Colonic mucosa (tissue), 4 donors: ENCODE data around the gene INSM2. TPM values are rescaled to one million over a fixed set of nuclear protein-coding genes. Genes with fewer than 3 reads are reported as not detected.
A peak's percentile ranks its signal among the peaks of the same experiment; 100 is the strongest.

ENCODE experiments used
- DNase-seq: peaks from one replicate; pipeline ENCODE4 v3.0.0-alpha.2; 2020
- H3K27ac ChIP-seq: fragments of 200-600 bp; one replicate; pipeline ENCODE4 v1.8.0; 2021
- H3K27me3 ChIP-seq: fragments of 200-600 bp; one replicate; pipeline ENCODE4 v1.8.0; 2021
- H3K36me3 ChIP-seq: fragments of 200-600 bp; one replicate; pipeline ENCODE4 v1.8.0; 2021
- H3K4me1 ChIP-seq: fragments of 200-600 bp; one replicate; pipeline ENCODE4 v1.8.0; 2021; ENCODE audit warnings: mild to moderate bottlenecking
- H3K4me3 ChIP-seq: fragments of 200-600 bp; one replicate; pipeline ENCODE4 v1.8.0; 2021
- H3K9ac ChIP-seq, 2 donors: one replicate each; pipeline ENCODE4 v1.7.0; 2013; ENCODE audit warnings: control low read depth in 2 of 2, low read depth in 2 of 2, low read length in 2 of 2
- H3K9me3 ChIP-seq: fragments of 200-600 bp; one replicate; pipeline ENCODE4 v1.8.0; 2021
- intact Hi-C: fragments of 100-400 bp; cut with DNase I; formaldehyde crosslinking; loops from one replicate; pipeline ENCODE4 v1.14.1; 2022
- total RNA-seq, 2 donors: library from RNA; stranded (reverse); fragmentation: NEBNext Ultra II Directional in 1 of 2; extraction: Animal tissue kit (Norgen Biotek cat#: 25700) in 1 of 2; gene quantifications; one replicate each; pipeline ENCODE4 v1.2.1, GENCODE V29; 2021
- TF ChIP-seq, protein P1 (sequence below): fragments of 200-600 bp; IDR thresholded peaks from one replicate; pipeline ENCODE4 v1.8.0; 2022; ENCODE audit warnings: antibody characterized with exemption, mild to moderate bottlenecking
- donor health status: healthy.
- donor health status: DM: no; HTN: no; CAD: no.
- donor health status: DM: no; HTN: no; CAD: no.

Gene INSM2
- total RNA-seq, 2 donors from 2014 or later: not detected

DNA sequence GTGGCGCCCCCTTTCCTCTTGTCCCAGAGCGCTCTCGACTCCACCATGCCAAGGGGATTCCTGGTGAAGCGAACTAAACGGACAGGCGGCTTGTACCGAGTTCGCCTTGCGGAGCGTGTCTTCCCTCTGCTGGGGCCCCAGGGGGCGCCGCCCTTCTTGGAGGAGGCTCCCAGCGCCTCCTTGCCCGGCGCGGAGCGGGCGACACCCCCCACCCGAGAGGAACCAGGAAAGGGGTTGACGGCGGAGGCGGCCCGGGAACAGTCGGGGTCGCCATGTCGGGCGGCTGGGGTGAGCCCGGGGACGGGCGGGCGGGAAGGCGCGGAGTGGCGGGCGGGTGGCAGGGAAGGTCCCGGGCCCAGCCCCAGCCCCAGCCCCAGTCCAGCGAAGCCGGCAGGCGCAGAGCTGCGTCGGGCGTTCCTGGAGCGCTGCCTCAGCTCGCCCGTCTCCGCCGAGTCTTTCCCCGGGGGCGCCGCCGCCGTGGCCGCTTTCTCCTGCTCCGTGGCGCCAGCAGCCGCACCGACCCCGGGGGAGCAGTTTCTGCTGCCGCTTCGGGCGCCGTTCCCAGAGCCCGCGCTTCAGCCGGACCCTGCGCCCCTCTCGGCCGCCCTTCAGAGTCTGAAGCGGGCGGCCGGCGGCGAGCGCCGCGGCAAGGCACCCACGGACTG lies 376 bp downstream of the INSM2 start:
- Histone ChIP-seq H3K9ac (no peak overlapping the region), H3K27me3 (peaks cover 41% of the 10 kb centered on the region), H3K4me1 (peaks cover 5% of the 10 kb centered on the region), H3K9me3 (no peaks in the 10 kb centered on the region), H3K36me3 (no peaks in the 10 kb centered on the region), H3K27ac (no peak overlapping the region), H3K4me3 (peak overlapping the region; percentile 57)
- TF ChIP-seq, protein P1, sequence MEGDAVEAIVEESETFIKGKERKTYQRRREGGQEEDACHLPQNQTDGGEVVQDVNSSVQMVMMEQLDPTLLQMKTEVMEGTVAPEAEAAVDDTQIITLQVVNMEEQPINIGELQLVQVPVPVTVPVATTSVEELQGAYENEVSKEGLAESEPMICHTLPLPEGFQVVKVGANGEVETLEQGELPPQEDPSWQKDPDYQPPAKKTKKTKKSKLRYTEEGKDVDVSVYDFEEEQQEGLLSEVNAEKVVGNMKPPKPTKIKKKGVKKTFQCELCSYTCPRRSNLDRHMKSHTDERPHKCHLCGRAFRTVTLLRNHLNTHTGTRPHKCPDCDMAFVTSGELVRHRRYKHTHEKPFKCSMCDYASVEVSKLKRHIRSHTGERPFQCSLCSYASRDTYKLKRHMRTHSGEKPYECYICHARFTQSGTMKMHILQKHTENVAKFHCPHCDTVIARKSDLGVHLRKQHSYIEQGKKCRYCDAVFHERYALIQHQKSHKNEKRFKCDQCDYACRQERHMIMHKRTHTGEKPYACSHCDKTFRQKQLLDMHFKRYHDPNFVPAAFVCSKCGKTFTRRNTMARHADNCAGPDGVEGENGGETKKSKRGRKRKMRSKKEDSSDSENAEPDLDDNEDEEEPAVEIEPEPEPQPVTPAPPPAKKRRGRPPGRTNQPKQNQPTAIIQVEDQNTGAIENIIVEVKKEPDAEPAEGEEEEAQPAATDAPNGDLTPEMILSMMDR: no peak
- intact Hi-C loops: no loop called here
- DNase-seq: no peak

DNA sequence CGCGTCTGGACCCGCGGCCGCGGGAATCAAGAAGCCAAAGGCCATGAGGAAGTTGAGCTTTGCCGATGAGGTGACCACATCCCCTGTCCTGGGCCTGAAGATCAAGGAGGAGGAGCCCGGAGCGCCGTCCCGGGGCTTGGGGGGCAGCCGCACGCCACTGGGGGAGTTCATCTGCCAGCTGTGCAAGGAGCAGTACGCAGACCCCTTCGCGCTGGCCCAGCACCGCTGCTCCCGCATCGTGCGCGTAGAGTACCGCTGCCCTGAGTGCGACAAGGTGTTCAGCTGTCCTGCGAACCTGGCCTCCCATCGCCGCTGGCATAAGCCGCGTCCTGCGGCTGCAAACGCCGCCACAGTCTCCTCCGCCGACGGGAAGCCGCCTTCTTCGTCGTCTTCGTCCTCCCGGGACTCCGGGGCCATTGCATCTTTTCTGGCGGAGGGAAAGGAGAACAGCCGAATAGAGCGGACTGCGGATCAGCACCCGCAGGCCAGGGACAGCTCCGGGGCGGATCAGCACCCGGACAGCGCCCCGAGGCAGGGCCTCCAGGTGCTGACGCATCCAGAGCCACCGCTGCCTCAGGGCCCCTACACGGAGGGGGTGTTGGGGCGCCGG lies 1.0 kb downstream of the INSM2 start:
- Histone ChIP-seq H3K36me3 (no peaks in the 10 kb centered on the region), H3K27me3 (peaks cover 41% of the 10 kb centered on the region), H3K27ac (no peak overlapping the region), H3K9ac (no peak overlapping the region), H3K9me3 (no peaks in the 10 kb centered on the region), H3K4me1 (peaks cover 5% of the 10 kb centered on the region), H3K4me3 (peak overlapping the region; percentile 57)
- intact Hi-C loops: no loop called here
- DNase-seq: peak; percentile 64
- TF ChIP-seq, protein P1: no peak

DNA sequence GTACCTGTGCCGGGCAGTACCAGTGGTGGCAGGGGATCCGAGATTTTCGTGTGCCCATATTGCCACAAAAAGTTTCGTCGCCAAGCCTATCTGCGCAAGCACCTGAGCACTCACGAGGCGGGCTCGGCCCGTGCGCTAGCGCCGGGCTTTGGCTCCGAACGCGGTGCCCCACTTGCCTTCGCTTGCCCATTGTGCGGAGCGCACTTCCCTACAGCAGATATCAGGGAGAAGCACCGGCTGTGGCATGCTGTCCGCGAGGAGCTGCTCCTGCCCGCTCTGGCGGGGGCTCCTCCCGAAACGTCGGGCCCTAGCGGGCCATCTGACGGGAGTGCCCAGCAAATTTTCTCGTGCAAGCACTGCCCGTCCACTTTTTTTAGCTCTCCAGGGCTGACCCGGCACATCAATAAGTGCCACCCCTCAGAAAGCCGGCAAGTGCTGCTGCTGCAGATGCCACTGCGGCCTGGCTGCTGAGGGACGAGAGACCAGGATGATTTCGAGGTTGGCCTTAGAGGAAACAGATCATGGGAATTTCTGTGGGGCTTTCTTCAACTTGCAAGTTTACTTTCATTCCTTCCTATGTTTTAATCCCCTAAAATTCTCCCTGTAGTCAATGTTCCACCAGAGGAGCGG lies 1.6 kb downstream of the INSM2 start:
- H3K36me3 ChIP-seq: no peaks in the 10 kb centered on the region
- H3K4me1 ChIP-seq: peaks cover 5% of the 10 kb centered on the region
- DNase-seq: no peak
- H3K9me3 ChIP-seq: no peaks in the 10 kb centered on the region
- H3K4me3 ChIP-seq: peak overlapping the region; percentile 57
- no peak overlapping the region for H3K9ac ChIP-seq
- H3K27ac ChIP-seq: no peak overlapping the region
- intact Hi-C loops: no loop called here
- peaks cover 41% of the 10 kb centered on the region for H3K27me3 ChIP-seq
- TF ChIP-seq, protein P1: no peak

DNA sequence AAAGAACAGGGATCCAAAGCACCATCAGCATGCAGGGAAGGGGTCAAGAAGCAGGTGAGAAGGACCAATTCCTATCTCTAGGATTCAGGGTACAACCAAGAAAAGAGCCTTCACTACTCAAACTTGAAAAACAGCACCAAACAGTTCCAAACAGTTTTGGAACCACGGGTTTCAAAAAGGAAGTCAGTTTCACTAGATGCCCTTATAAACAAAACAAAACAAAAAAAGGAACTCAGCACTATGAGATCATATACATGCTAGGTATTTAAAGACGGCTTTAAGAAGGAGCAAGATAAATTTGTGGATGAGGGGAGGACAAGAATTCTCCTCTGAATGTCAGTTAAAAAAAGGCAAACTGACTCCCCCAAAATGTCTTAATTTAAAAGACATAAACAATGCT lies 6.0 kb downstream of the INSM2 start:
- DNase-seq: no peak
- no peak overlapping the region for H3K9ac ChIP-seq
- H3K4me1 ChIP-seq: peaks cover 1% of the 10 kb centered on the region
- TF ChIP-seq, protein P1: no peak
- intact Hi-C loops: no loop called here
- peaks cover 6% of the 10 kb centered on the region for H3K27me3 ChIP-seq
- no peaks in the 10 kb centered on the region for H3K9me3 ChIP-seq
- H3K36me3 ChIP-seq: no peaks in the 10 kb centered on the region
- H3K4me3 ChIP-seq: no peak overlapping the region
- no peak overlapping the region for H3K27ac ChIP-seq

DNA sequence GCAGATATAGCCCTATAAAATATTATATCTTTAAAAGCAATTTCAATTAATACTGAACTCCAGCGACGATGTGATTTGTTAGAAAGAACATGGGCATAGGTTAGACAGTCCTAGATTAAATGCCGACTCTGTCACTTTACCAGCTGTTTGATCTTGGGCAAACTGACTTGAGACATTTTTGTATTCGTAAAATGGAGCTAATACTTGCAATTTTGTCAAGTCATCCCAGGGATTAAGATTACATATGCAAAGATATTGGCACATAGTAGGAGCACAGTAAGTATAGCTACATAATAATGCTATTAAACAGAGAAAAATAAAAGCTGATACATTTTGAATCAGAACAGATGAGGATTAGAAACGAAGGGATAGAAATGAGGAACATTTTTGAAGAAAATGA lies 9.0 kb downstream of the INSM2 start:
- Histone ChIP-seq H3K27ac (no peak overlapping the region), H3K4me3 (no peak overlapping the region), H3K36me3 (no peaks in the 10 kb centered on the region), H3K27me3 (no peaks in the 10 kb centered on the region), H3K9ac (no peak overlapping the region), H3K4me1 (no peaks in the 10 kb centered on the region), H3K9me3 (no peaks in the 10 kb centered on the region)
- intact Hi-C loops: no loop called here
- TF ChIP-seq, protein P1: no peak
- no peak for DNase-seq
